Measurements from ENCODE around the gene APBB2.

The APBB2 gene

GRCh38 chr4:41081847-41082246, 132.5 kb downstream of the APBB2 start:
- no peak for DNase-seq
- H3K36me3 ChIP-seq = no peaks in the 10 kb centered on the region
- no peaks in the 10 kb centered on the region for H3K27me3 ChIP-seq (ENCODE audit: insufficient read depth, low read depth, severe bottlenecking)
- no peak overlapping the region for H3K4me3 ChIP-seq (ENCODE audit: low read depth, low read length)
- no peak overlapping the region for H3K27ac ChIP-seq
- H3K9me3 ChIP-seq (ENCODE audit: severe bottlenecking) = no peaks in the 10 kb centered on the region
- TF ChIP-seq CTCF (IDR thresholded peaks at IDR 0.05; ENCODE audit: low read depth, low read length) = no peak

- Histone ChIP-seq H3K27me3 (ENCODE audit: insufficient read depth, low read depth, severe bottlenecking) (no peaks in the 10 kb centered on the region), H3K4me3 (ENCODE audit: low read depth, low read length) (no peak overlapping the region), H3K27ac (no peak overlapping the region), H3K36me3 (no peaks in the 10 kb centered on the region), H3K9me3 (ENCODE audit: severe bottlenecking) (no peaks in the 10 kb centered on the region)
- no peak for DNase-seq
- no peak for TF ChIP-seq CTCF (IDR thresholded peaks at IDR 0.05; ENCODE audit: low read depth, low read length)
These were observed 133.4 kb downstream of the APBB2 start for GRCh38 chr4:41080976-41081375.

GRCh38 chr4:41079881-41080560, 134.3 kb downstream of the APBB2 start:
- H3K27me3 ChIP-seq (ENCODE audit: insufficient read depth, low read depth, severe bottlenecking) = no peaks in the 10 kb centered on the region
- no peak overlapping the region for H3K27ac ChIP-seq
- no peaks in the 10 kb centered on the region for H3K9me3 ChIP-seq (ENCODE audit: severe bottlenecking)
- no peaks in the 10 kb centered on the region for H3K36me3 ChIP-seq
- H3K4me3 ChIP-seq (ENCODE audit: low read depth, low read length) = no peak overlapping the region
- no peak for TF ChIP-seq CTCF (IDR thresholded peaks at IDR 0.05; ENCODE audit: low read depth, low read length)
- no peak for DNase-seq

GRCh38 chr4:41077628-41078027, 136.7 kb downstream of the APBB2 start:
- no peaks in the 10 kb centered on the region for H3K27me3 ChIP-seq (ENCODE audit: insufficient read depth, low read depth, severe bottlenecking)
- H3K4me3 ChIP-seq (ENCODE audit: low read depth, low read length) = no peak overlapping the region
- H3K27ac ChIP-seq = no peak overlapping the region
- H3K36me3 ChIP-seq = no peaks in the 10 kb centered on the region
- no peak for TF ChIP-seq CTCF (IDR thresholded peaks at IDR 0.05; ENCODE audit: low read depth, low read length)
- no peaks in the 10 kb centered on the region for H3K9me3 ChIP-seq (ENCODE audit: severe bottlenecking)
- DNase-seq = no peak

GRCh38 chr4:41076481-41076880, 137.9 kb downstream of the APBB2 start:
- H3K36me3 ChIP-seq = no peaks in the 10 kb centered on the region
- TF ChIP-seq CTCF (IDR thresholded peaks at IDR 0.05; ENCODE audit: low read depth, low read length) = no peak
- no peak overlapping the region for H3K4me3 ChIP-seq (ENCODE audit: low read depth, low read length)
- no peak overlapping the region for H3K27ac ChIP-seq
- no peaks in the 10 kb centered on the region for H3K27me3 ChIP-seq (ENCODE audit: insufficient read depth, low read depth, severe bottlenecking)
- H3K9me3 ChIP-seq (ENCODE audit: severe bottlenecking) = no peaks in the 10 kb centered on the region
- DNase-seq = no peak

- no peak overlapping the region for H3K4me3 ChIP-seq (ENCODE audit: low read depth, low read length)
- H3K36me3 ChIP-seq = no peaks in the 10 kb centered on the region
- no peak overlapping the region for H3K27ac ChIP-seq
- H3K27me3 ChIP-seq (ENCODE audit: insufficient read depth, low read depth, severe bottlenecking) = no peaks in the 10 kb centered on the region
- TF ChIP-seq CTCF (IDR thresholded peaks at IDR 0.05; ENCODE audit: low read depth, low read length) = no peak
- no peaks in the 10 kb centered on the region for H3K9me3 ChIP-seq (ENCODE audit: severe bottlenecking)
- DNase-seq = no peak
These were observed 140.1 kb downstream of the APBB2 start for GRCh38 chr4:41074215-41074614.

All from WERI-Rb-1 (cell line).